IPS-20b (cell line): ENCODE results near the gene LRRC49.

Experiments used
- H3K27ac ChIP-seq: one replicate; pipeline ENCODE4 v1.5.1; 2013; ENCODE audit warnings: low read length
- H3K27me3 ChIP-seq: 2 replicates; pipeline ENCODE4 v1.6.1; 2013; ENCODE audit warnings: mild to moderate bottlenecking, low read length, inconsistent platforms; ENCODE audit not compliant: insufficient read depth
- H3K36me3 ChIP-seq: 2 replicates; pipeline ENCODE4 v1.6.1; 2013; ENCODE audit warnings: low read depth, mild to moderate bottlenecking, inconsistent platforms, low read length, moderate library complexity; ENCODE audit not compliant: insufficient read depth
- H3K4me1 ChIP-seq: 2 replicates; pipeline ENCODE4 v1.6.1; 2013; ENCODE audit warnings: mild to moderate bottlenecking, control low read depth, inconsistent platforms, low read length, moderate library complexity; ENCODE audit not compliant: insufficient read depth
- H3K4me3 ChIP-seq: 2 replicates; pipeline ENCODE4 v1.5.1; 2013; ENCODE audit warnings: mild to moderate bottlenecking, low read length, inconsistent platforms
- H3K9ac ChIP-seq: 2 replicates; pipeline ENCODE4 v1.6.1; 2013; ENCODE audit warnings: low read depth, mild to moderate bottlenecking, inconsistent platforms, low read length, moderate library complexity
- H3K9me3 ChIP-seq: 2 replicates; pipeline ENCODE4 v1.6.1; 2013; ENCODE audit warnings: mild to moderate bottlenecking, low read depth, low read length, inconsistent platforms; ENCODE audit not compliant: insufficient read depth

LRRC49 gene

GRCh38 chr15:70892002-70892911 is at the start of gene LRRC49, which contains the start of gene THAP10:
LRRC49 (plus strand) TSS chr15:70892826; CDS start chr15:70892895, 69 bp downstream.
THAP10 (minus strand) TSS chr15:70892433; CDS start chr15:70892272, 161 bp downstream.
- no peaks in the 10 kb centered on the region for H3K27me3 ChIP-seq
- H3K27ac ChIP-seq, result peak within 1 kb of the TSS; percentile 17
- peaks cover 10% of the 10 kb centered on the region; the same call in 1 of the 2 replicates for H3K4me1 ChIP-seq
- peaks cover 3% of the 10 kb centered on the region; the same call in 1 of the 2 replicates for H3K36me3 ChIP-seq
- H3K4me3 ChIP-seq, result peak within 1 kb of the TSS; percentile 80
- peak within 1 kb of the TSS; percentile 81; the same call in 1 of the 2 replicates for H3K9ac ChIP-seq
- no peaks in the 10 kb centered on the region for H3K9me3 ChIP-seq

- H3K27me3 ChIP-seq, result no peaks in the 10 kb centered on the region
- H3K36me3 ChIP-seq, result 0 out of 2 replicates have a peak, but pooled peaks cover 5% of the 10 kb centered on the region
- H3K4me1 ChIP-seq, result no peaks in the 10 kb centered on the region
- no peaks in the 10 kb centered on the region for H3K9me3 ChIP-seq
- H3K27ac ChIP-seq, result no peak overlapping the region
- H3K4me3 ChIP-seq, result no peak overlapping the region
- no peak overlapping the region for H3K9ac ChIP-seq
Observed at GRCh38 chr15:70845602-70846360, 46.8 kb upstream of the LRRC49 start.

GRCh38 chr15:70851889-70852288 is 40.7 kb upstream of the LRRC49 start:
- Histone ChIP-seq H3K4me1 (peaks cover 6% of the 10 kb centered on the region; the same call in 1 of the 2 replicates), H3K27ac (no peak overlapping the region), H3K9ac (no peak overlapping the region), H3K27me3 (peaks cover 17% of the 10 kb centered on the region), H3K9me3 (no peaks in the 10 kb centered on the region), H3K4me3 (no peak overlapping the region), H3K36me3 (0 out of 2 replicates have a peak, but pooled peaks cover 11% of the 10 kb centered on the region)

GRCh38 chr15:70852501-70853317 is 39.9 kb upstream of the LRRC49 start:
- Histone ChIP-seq H3K4me3 (peak overlapping the region; percentile 71), H3K27ac (no peak overlapping the region), H3K9me3 (no peaks in the 10 kb centered on the region), H3K36me3 (0 out of 2 replicates have a peak, but pooled peaks cover 11% of the 10 kb centered on the region), H3K9ac (peak overlapping the region; percentile 43; the same call in 1 of the 2 replicates), H3K27me3 (peaks cover 19% of the 10 kb centered on the region), H3K4me1 (peaks cover 6% of the 10 kb centered on the region; the same call in 1 of the 2 replicates)

GRCh38 chr15:70853318-70853972 is 39.2 kb upstream of the LRRC49 start:
- Histone ChIP-seq H3K4me1 (peaks cover 6% of the 10 kb centered on the region; the same call in 1 of the 2 replicates), H3K27ac (no peak overlapping the region), H3K9ac (peak overlapping the region; percentile 43; the same call in 1 of the 2 replicates), H3K9me3 (no peaks in the 10 kb centered on the region), H3K36me3 (0 out of 2 replicates have a peak, but pooled peaks cover 11% of the 10 kb centered on the region), H3K4me3 (peak overlapping the region; percentile 71), H3K27me3 (peaks cover 19% of the 10 kb centered on the region)

- Histone ChIP-seq H3K36me3 (0 out of 2 replicates have a peak, but pooled peaks cover 11% of the 10 kb centered on the region), H3K4me3 (peak within 1 kb of the TSS; percentile 80), H3K9me3 (no peaks in the 10 kb centered on the region), H3K9ac (peak within 1 kb of the TSS; percentile 71; the same call in 1 of the 2 replicates), H3K4me1 (peaks cover 6% of the 10 kb centered on the region; the same call in 1 of the 2 replicates), H3K27ac (no peak within 1 kb of the TSS), H3K27me3 (peaks cover 19% of the 10 kb centered on the region)
Observed at GRCh38 chr15:70853973-70854665, 38.5 kb upstream of the LRRC49 start, which contains the start of gene LARP6. LARP6 (minus strand) TSS chr15:70854157; CDS start chr15:70854088, 69 bp downstream.

GRCh38 chr15:70854666-70854976 is 38.0 kb upstream of the LRRC49 start:
- H3K9me3 ChIP-seq, result no peaks in the 10 kb centered on the region
- peak overlapping the region; percentile 80 for H3K4me3 ChIP-seq
- H3K36me3 ChIP-seq, result 0 out of 2 replicates have a peak, but pooled peaks cover 11% of the 10 kb centered on the region
- H3K4me1 ChIP-seq, result peaks cover 6% of the 10 kb centered on the region; the same call in 1 of the 2 replicates
- peak overlapping the region; percentile 71; the same call in 1 of the 2 replicates for H3K9ac ChIP-seq
- peaks cover 19% of the 10 kb centered on the region for H3K27me3 ChIP-seq
- H3K27ac ChIP-seq, result no peak overlapping the region

GRCh38 chr15:70855764-70856163 is 36.9 kb upstream of the LRRC49 start:
- H3K9me3 ChIP-seq, result no peaks in the 10 kb centered on the region
- H3K9ac ChIP-seq, result no peak overlapping the region
- H3K4me1 ChIP-seq, result peaks cover 6% of the 10 kb centered on the region; the same call in 1 of the 2 replicates
- no peak overlapping the region for H3K4me3 ChIP-seq
- no peak overlapping the region for H3K27ac ChIP-seq
- peaks cover 19% of the 10 kb centered on the region for H3K27me3 ChIP-seq
- H3K36me3 ChIP-seq, result 0 out of 2 replicates have a peak, but pooled peaks cover 6% of the 10 kb centered on the region

GRCh38 chr15:70856177-70856883 is 36.3 kb upstream of the LRRC49 start:
- H3K4me1 ChIP-seq, result peaks cover 6% of the 10 kb centered on the region; the same call in 1 of the 2 replicates
- no peaks in the 10 kb centered on the region for H3K9me3 ChIP-seq
- H3K27ac ChIP-seq, result no peak overlapping the region
- no peak overlapping the region for H3K4me3 ChIP-seq
- no peak overlapping the region for H3K9ac ChIP-seq
- 0 out of 2 replicates have a peak, but pooled peaks cover 2% of the 10 kb centered on the region for H3K36me3 ChIP-seq
- H3K27me3 ChIP-seq, result peaks cover 19% of the 10 kb centered on the region
